IMR-90 (cell line): ENCODE results near the gene LSM6. TPM values are rescaled to one million over a fixed set of nuclear protein-coding genes. Genes with fewer than 3 reads are reported as not detected.

ENCODE experiments used
- ATAC-seq: fragments of 200-7000 bp; cut with Tn5 transposase; 2 replicates; pipeline ENCODE4 v1.9.1; 2020; ENCODE audit warnings: low read depth, mild to moderate bottlenecking, moderate library complexity
- BruUV-seq: library from RNA; stranded (reverse); fragments of 400-500 nt; replicated peaks from 2 replicates; lab custom pipeline; 2021; lab: Mats Ljungman, UMichigan
- CTCF ChIA-PET: fragments of 300-600 bp; formaldehyde crosslinking; extraction: SDS; loops from one replicate; lab custom pipeline; 2021; ENCODE audit warnings: antibody characterized with exemption; lab: Yijun Ruan, JAX
- POLR2A ChIA-PET: fragments of 300-600 bp; sonication (Branson Sonifier 250); formaldehyde crosslinking; loops from one replicate; lab custom pipeline; 2022; ENCODE audit warnings: antibody characterized with exemption; ENCODE audit not compliant: unreplicated experiment; lab: Charles Lee
- DNase-seq: peaks from one replicate; pipeline ENCODE4 v3.0.0; 2013
- H2AFZ ChIP-seq: replicated peaks from 2 replicates; pipeline ENCODE3; 2013; ENCODE audit warnings: low read length, mild to moderate bottlenecking; ENCODE audit not compliant: poor library complexity
- H2AK5ac ChIP-seq: 2 replicates; pipeline ENCODE4 v1.6.1; 2013; ENCODE audit warnings: low read depth, low read length, inconsistent platforms
- H2AK9ac ChIP-seq: replicated peaks from 2 replicates; pipeline ENCODE3; 2013; ENCODE audit warnings: mild to moderate bottlenecking, low read depth, low read length, moderate library complexity; ENCODE audit not compliant: poor library complexity
- H2BK120ac ChIP-seq: 2 replicates; pipeline ENCODE4 v1.6.1; 2013; ENCODE audit warnings: low read depth, low read length, inconsistent platforms
- H2BK15ac ChIP-seq: 3 replicates; pipeline ENCODE4 v1.6.1; 2013; ENCODE audit warnings: low read depth, low read length, inconsistent platforms
- H2BK20ac ChIP-seq: 2 replicates; pipeline ENCODE4 v1.6.1; 2013; ENCODE audit warnings: low read depth, mild to moderate bottlenecking, inconsistent platforms, low read length, moderate library complexity
- H2BK5ac ChIP-seq: 2 replicates; pipeline ENCODE4 v1.6.1; 2013; ENCODE audit warnings: mild to moderate bottlenecking, low read depth, low read length, inconsistent platforms; ENCODE audit not compliant: poor library complexity, severe bottlenecking
- H3K14ac ChIP-seq: replicated peaks from 2 replicates; pipeline ENCODE4 v1.6.1; 2013; ENCODE audit warnings: low read depth, low read length, inconsistent platforms
- H3K18ac ChIP-seq: 2 replicates; pipeline ENCODE4 v1.6.1; 2013; ENCODE audit warnings: low read depth, low read length, control low read depth
- H3K23ac ChIP-seq: 2 replicates; pipeline ENCODE4 v1.6.1; 2013; ENCODE audit warnings: low read depth, low read length, inconsistent platforms
- H3K27ac ChIP-seq: 2 replicates; pipeline ENCODE4 v1.5.1; 2013; ENCODE audit warnings: mild to moderate bottlenecking, control low read depth, low read length; ENCODE audit not compliant: insufficient read depth
- H3K27me3 ChIP-seq: 2 replicates; pipeline ENCODE4 v1.6.1; 2013; ENCODE audit warnings: low read length; ENCODE audit not compliant: control insufficient read depth, insufficient read depth
- H3K36me3 ChIP-seq: 2 replicates; pipeline ENCODE4 v1.6.1; 2013; ENCODE audit warnings: low read length, mixed read lengths; ENCODE audit not compliant: control insufficient read depth, insufficient read depth
- H3K4ac ChIP-seq: 2 replicates; pipeline ENCODE4 v1.6.1; 2013; ENCODE audit warnings: low read depth, low read length, inconsistent platforms
- H3K4me1 ChIP-seq: 2 replicates; pipeline ENCODE4 v1.6.1; 2013; ENCODE audit warnings: low read length, mixed read lengths; ENCODE audit not compliant: control insufficient read depth, insufficient read depth
- H3K4me2 ChIP-seq: 2 replicates; pipeline ENCODE4 v1.6.1; 2013; ENCODE audit warnings: low read depth, mild to moderate bottlenecking, control low read depth, low read length, moderate library complexity
- H3K4me3 ChIP-seq: 2 replicates; pipeline ENCODE4 v1.5.1; 2013; ENCODE audit warnings: low read depth, mild to moderate bottlenecking, control low read depth, low read length, moderate library complexity; ENCODE audit not compliant: insufficient read depth
- H3K56ac ChIP-seq: 2 replicates; pipeline ENCODE4 v1.6.1; 2013; ENCODE audit warnings: low read length, inconsistent platforms; ENCODE audit not compliant: insufficient read depth; ENCODE audit errors: extremely low read depth
- H3K79me1 ChIP-seq, 2 experiments: 2 replicates each; pipeline ENCODE4 v1.6.1; 2013; ENCODE audit warnings: low read length in 2 of 2, inconsistent platforms in 1 of 2, low read depth in 1 of 2
- H3K9ac ChIP-seq: 2 replicates; pipeline ENCODE4 v1.6.1; 2013; ENCODE audit warnings: low read depth, low read length, control low read depth
- H3K9me1 ChIP-seq: 2 replicates; pipeline ENCODE4 v1.6.1; 2013; ENCODE audit warnings: low read length, inconsistent platforms; ENCODE audit not compliant: insufficient read depth
- H3K9me3 ChIP-seq: 2 replicates; pipeline ENCODE4 v1.6.1; 2013; ENCODE audit warnings: low read length; ENCODE audit not compliant: control insufficient read depth, insufficient read depth
- H4K20me1 ChIP-seq: 2 replicates; pipeline ENCODE4 v1.6.1; 2013; ENCODE audit warnings: low read length, inconsistent platforms; ENCODE audit not compliant: insufficient read depth
- H4K5ac ChIP-seq: 2 replicates; pipeline ENCODE4 v1.6.1; 2013; ENCODE audit warnings: mild to moderate bottlenecking, low read depth, low read length, control low read depth
- H4K8ac ChIP-seq, 2 experiments: 2 replicates each; pipeline ENCODE4 v1.6.1; 2013; ENCODE audit warnings: low read depth in 2 of 2, low read length in 2 of 2, control low read depth in 1 of 2, inconsistent platforms in 1 of 2
- H4K91ac ChIP-seq: 2 replicates; pipeline ENCODE4 v1.6.1; 2013; ENCODE audit warnings: low read depth, low read length, inconsistent platforms; ENCODE audit not compliant: insufficient read depth
- MAZ ChIP-seq: IDR thresholded peaks from 2 replicates; pipeline ENCODE4 v1.6.1; 2012; ENCODE audit warnings: low read depth, mild to moderate bottlenecking, low read length, improper control_type of control experiment, moderate library complexity, borderline replicate concordance
- NFE2L2 ChIP-seq: fragments of 150-350 bp; IDR thresholded peaks from 2 replicates; pipeline ENCODE4 v1.6.1; 2016; ENCODE audit warnings: low read depth, mild to moderate bottlenecking, low read length
- WGBS, 2 experiments: methylation state at CpG; one replicate each; pipeline versions ENCODE4 v1.1.5 to v1.1.7; 2013; ENCODE audit warnings: missing lambda C conversion rate in 2 of 2; ENCODE audit not compliant: insufficient read length in 1 of 2; ENCODE audit errors: extremely low coverage in 2 of 2; 5-methylcytosine and 5-hydroxymethylcytosine counted together
- dilution Hi-C: fragments of 300-500 bp; cut with HindIII; formaldehyde crosslinking; loops from one replicate; pipeline ENCODE4 v1.14.3; 2018; ENCODE audit warnings: low sequenced_read_pairs; ENCODE audit not compliant: unreplicated experiment
- in situ Hi-C: fragments of 300-500 bp; cut with MboI; formaldehyde crosslinking; loops from 3 replicates; pipeline ENCODE4 v1.14.3; 2019; ENCODE audit warnings: low sequenced_read_pairs, inconsistent platforms, mixed read lengths
- intact Hi-C: fragments of 100-400 bp; cut with micrococcal nuclease; formaldehyde crosslinking; loops from 2 replicates; pipeline ENCODE4 v1.10.0; 2022
- polyA plus RNA-seq, 3 experiments: library from polyadenylated mRNA; depleted of rRNA; stranded (reverse); fragments of >200 nt; gene quantifications; 2 replicates each; pipeline ENCODE4 v1.2.3, GENCODE V29; 2012; ENCODE audit warnings: low replicate concordance in 1 of 3
- total RNA-seq: library from RNA; depleted of rRNA; stranded (reverse); fragments of >200 nt; gene quantifications from 2 replicates; pipeline ENCODE4 v1.2.3, GENCODE V29; 2012
- TF ChIP-seq, protein P1 (sequence below): fragments of 150-350 bp; IDR thresholded peaks from 2 replicates; pipeline ENCODE4 v1.6.1; 2017; ENCODE audit warnings: mild to moderate bottlenecking, antibody characterized with exemption, low read length, low read depth

Gene LSM6
- total and polyA plus RNA-seq, 2 of the 4 experiments (the other 2 are of a cell fraction): 13.4 to 17.4 TPM

DNA sequence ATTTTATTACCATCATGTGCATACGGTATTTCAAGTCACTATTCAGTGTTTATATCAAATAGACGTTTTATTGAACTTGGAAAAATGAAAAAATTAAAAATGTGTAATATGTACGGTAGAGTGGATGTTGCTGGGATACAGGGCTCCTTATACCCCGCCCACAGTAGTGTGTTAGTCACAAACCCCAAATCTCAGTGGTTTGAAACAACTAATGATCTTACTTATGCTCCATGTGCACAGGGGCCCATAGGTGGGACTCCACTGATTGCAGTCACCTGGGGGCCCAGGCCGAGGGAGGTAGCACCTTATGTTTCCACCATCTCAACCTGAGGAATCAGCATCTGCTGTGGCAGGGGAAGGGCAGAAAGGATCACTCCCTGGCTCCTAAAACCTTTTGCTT, 18.1 kb downstream of the LSM6 start:
- Histone ChIP-seq H3K18ac (no peak overlapping the region), H2AK5ac (no peak overlapping the region), H3K23ac (no peak overlapping the region), H3K9me1 (peaks cover 10% of the 10 kb centered on the region; the same call in 1 of the 2 replicates), H2BK20ac (no peak overlapping the region), H3K4me1 (no peaks in the 10 kb centered on the region), H3K56ac (no peak overlapping the region), H4K8ac (no peak overlapping the region), H3K27me3 (no peaks in the 10 kb centered on the region), H3K4me3 (no peak overlapping the region), H3K79me1 (no peaks in the 10 kb centered on the region), H4K91ac (no peak overlapping the region), H3K27ac (no peak overlapping the region), H3K36me3 (peaks cover 10% of the 10 kb centered on the region), H2BK120ac (no peak overlapping the region), H3K9ac (no peak overlapping the region), H3K9me3 (no peaks in the 10 kb centered on the region), H2AK9ac (no peak overlapping the region), H4K5ac (no peak overlapping the region), H3K14ac (no peak overlapping the region), H3K4me2 (no peak overlapping the region), H4K20me1 (no peaks in the 10 kb centered on the region), H3K4ac (no peak overlapping the region), H2AFZ (no peak overlapping the region), H2BK5ac (no peak overlapping the region), H2BK15ac (no peak overlapping the region)
- in situ Hi-C loops: no loop called here
- TF ChIP-seq, protein P1, sequence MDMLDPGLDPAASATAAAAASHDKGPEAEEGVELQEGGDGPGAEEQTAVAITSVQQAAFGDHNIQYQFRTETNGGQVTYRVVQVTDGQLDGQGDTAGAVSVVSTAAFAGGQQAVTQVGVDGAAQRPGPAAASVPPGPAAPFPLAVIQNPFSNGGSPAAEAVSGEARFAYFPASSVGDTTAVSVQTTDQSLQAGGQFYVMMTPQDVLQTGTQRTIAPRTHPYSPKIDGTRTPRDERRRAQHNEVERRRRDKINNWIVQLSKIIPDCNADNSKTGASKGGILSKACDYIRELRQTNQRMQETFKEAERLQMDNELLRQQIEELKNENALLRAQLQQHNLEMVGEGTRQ: no peak
- TF ChIP-seq MAZ (no peak), NFE2L2 (no peak)
- CTCF ChIA-PET: no interaction called here
- ATAC-seq (no peak), DNase-seq (no peak)
- intact Hi-C loops: no loop called here
- 83% methylated on average over 1 of the region's 5 CpGs; no CpG with 5 or more reads in 1 of the 2 experiments for WGBS, 2 experiments
- no TSS peak for BruUV-seq
- POLR2A ChIA-PET: no interaction called here
- dilution Hi-C loops: no loop called here
